Measurements from ENCODE around the gene GPR45. TPM values are rescaled to one million over a fixed set of nuclear protein-coding genes. Genes with fewer than 3 reads are reported as not detected.

Gene GPR45
- total RNA-seq, 1 donor from 2014 or later: not detected

DNA sequence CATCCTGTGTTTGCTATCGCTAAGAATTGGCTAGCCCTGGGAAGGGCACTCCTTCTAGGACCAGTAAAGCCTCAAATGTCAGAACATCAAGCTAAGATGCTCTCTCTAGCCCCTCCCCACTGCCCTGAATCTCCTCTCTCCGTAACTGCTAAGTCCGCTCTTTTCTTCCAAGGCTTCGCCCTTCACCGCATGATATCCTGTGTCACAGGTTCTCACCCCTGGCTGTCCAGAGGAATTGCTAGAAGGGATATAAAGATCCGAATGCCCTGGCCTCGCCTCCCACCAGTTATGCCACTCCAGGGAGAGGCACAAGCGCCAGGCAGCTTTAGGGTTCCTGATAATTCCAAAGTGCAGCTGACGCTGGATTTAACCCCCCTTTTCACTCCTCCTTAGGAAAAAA, 17.1 kb upstream of the GPR45 start:
- Mint-ChIP-seq H3K27me3 (peaks cover 14% of the 10 kb centered on the region), H3K36me3 (ENCODE audit: low read depth) (no peaks in the 10 kb centered on the region), H3K9me3 (peaks cover 2% of the 10 kb centered on the region), H3K4me3 (no peak overlapping the region), H3K4me1 (no peaks in the 10 kb centered on the region), H3K27ac (no peak overlapping the region)
- ChIA-PET CTCF (interaction anchor here (1.5 kb wide), 1 partner anchor 11 kb away, joined by 4 read pairs; no protein-coding TSS in a partner anchor), POLR2A (no interaction called here)
- DNase-seq: no peak
- TF ChIP-seq, protein P1, sequence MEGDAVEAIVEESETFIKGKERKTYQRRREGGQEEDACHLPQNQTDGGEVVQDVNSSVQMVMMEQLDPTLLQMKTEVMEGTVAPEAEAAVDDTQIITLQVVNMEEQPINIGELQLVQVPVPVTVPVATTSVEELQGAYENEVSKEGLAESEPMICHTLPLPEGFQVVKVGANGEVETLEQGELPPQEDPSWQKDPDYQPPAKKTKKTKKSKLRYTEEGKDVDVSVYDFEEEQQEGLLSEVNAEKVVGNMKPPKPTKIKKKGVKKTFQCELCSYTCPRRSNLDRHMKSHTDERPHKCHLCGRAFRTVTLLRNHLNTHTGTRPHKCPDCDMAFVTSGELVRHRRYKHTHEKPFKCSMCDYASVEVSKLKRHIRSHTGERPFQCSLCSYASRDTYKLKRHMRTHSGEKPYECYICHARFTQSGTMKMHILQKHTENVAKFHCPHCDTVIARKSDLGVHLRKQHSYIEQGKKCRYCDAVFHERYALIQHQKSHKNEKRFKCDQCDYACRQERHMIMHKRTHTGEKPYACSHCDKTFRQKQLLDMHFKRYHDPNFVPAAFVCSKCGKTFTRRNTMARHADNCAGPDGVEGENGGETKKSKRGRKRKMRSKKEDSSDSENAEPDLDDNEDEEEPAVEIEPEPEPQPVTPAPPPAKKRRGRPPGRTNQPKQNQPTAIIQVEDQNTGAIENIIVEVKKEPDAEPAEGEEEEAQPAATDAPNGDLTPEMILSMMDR (IDR thresholded peaks at IDR 0.05): no peak
- intact Hi-C loops (cut with micrococcal nuclease): no loop called here
- ATAC-seq (ENCODE audit: low read depth): no peak

DNA sequence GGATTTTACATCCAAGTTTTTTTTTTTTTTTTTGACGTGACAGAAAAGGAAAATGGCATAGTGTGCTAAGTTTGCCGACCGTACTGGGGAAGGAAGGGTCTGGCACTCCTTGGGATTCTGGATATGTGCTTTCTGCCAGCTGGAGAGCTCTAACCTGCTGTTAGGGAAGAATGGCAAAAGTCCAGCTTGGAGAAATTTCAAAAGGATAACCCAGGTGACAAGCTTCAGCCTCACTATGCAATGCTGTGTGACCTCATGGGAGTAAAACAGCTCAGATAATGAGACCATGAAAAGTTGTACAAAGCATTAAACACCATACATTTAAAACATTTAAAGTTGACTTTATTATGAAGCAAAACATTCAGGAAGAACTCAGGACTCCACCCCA, 10.3 kb upstream of the GPR45 start:
- ChIA-PET CTCF (interaction anchor here (12.6 kb wide), 1 partner anchor 117 kb away, joined by 258 read pairs; no protein-coding TSS in a partner anchor), POLR2A (no interaction called here)
- TF ChIP-seq, protein P1 (IDR thresholded peaks at IDR 0.05): no peak
- H3K36me3 Mint-ChIP-seq (ENCODE audit: low read depth): no peaks in the 10 kb centered on the region
- no peak overlapping the region for H3K4me3 Mint-ChIP-seq
- DNase-seq (no peak), ATAC-seq (ENCODE audit: low read depth) (no peak)
- peaks cover 9% of the 10 kb centered on the region for H3K4me1 Mint-ChIP-seq
- peaks cover 2% of the 10 kb centered on the region for H3K27me3 Mint-ChIP-seq
- peaks cover 2% of the 10 kb centered on the region for H3K9me3 Mint-ChIP-seq
- H3K27ac Mint-ChIP-seq: no peak overlapping the region
- intact Hi-C loops (cut with micrococcal nuclease): loop anchor here (10.0 kb wide), 3 partner anchors 56 to 376 kb away; partner anchors contain the start of gene POU3F3

DNA sequence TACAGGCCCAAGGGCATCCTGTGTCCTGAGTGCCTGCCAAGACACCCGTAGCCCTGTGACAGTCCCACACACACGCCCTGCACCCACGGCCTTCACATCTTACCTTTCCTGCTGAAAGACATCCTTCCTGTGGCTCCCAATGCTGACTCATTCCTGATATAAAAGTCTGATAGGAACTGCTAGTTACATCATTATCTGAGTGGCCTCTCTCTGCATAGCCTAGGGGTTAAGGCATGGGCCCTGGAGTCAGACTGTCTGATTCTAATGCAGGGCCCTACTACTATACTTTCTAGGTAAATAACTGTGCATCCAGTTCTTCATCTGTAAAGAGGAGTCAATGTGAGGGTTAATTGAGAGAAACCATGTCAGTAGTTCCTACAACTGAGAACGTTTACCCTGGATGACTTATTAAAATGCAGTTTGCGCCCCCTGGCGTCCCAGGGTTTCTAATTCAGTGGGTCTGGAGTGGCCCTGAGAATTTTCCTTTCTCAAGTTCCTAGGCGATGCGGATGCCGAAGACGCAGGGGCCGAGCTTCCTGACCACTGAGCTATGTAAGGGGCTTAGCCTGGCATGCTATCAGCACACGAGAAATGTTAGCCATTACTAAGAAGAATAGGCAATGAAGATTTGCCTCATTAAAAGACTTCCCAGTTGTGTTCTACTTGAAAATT, 6.0 kb upstream of the GPR45 start:
- no peak overlapping the region for H3K4me3 Mint-ChIP-seq
- H3K9me3 Mint-ChIP-seq: no peaks in the 10 kb centered on the region
- H3K27ac Mint-ChIP-seq: no peak overlapping the region
- DNase-seq (peak; percentile 50), ATAC-seq (ENCODE audit: low read depth) (peak; percentile 76)
- ChIA-PET POLR2A (no interaction called here), CTCF (interaction anchor here (0.8 to 12.6 kb wide), 11 partner anchors 11 to 156 kb away, joined by 3 to 258 read pairs (median 3); no protein-coding TSS in a partner anchor)
- no peaks in the 10 kb centered on the region for H3K36me3 Mint-ChIP-seq (ENCODE audit: low read depth)
- intact Hi-C loops (cut with micrococcal nuclease): loop anchor here (1.0 to 10.0 kb wide), 7 partner anchors 61 to 1278 kb away; partner anchors contain the start of gene POU3F3
- TF ChIP-seq, protein P1 (IDR thresholded peaks at IDR 0.05): peak; percentile 58
- no peaks in the 10 kb centered on the region for H3K27me3 Mint-ChIP-seq
- H3K4me1 Mint-ChIP-seq: peaks cover 25% of the 10 kb centered on the region

DNA sequence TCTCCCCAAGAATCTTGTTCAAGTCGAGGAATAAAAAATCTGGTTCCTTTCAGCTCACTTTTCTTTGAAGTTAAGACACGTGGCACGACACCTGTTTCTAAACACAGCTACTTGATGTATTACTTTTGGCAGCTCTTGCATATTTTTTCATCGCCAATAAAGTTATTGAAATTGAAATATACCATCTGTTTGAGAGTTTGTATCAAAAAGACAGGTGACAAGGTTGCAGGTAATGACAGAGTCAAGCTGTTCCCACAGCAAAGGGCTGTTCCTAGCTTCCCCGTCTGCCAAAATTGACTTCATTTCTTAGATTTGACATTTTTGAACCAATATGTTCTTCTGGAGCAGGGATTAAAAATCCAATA, 5.5 kb upstream of the GPR45 start:
- intact Hi-C loops (cut with micrococcal nuclease): loop anchor here (5.0 to 10.0 kb wide), 5 partner anchors 61 to 1279 kb away; partner anchors contain the start of gene POU3F3
- CTCF ChIA-PET: interaction anchor here (0.8 to 12.6 kb wide), 11 partner anchors 11 to 156 kb away, joined by 3 to 258 read pairs (median 3); no protein-coding TSS in a partner anchor
- no peak for ATAC-seq (ENCODE audit: low read depth)
- no peak for DNase-seq
- H3K27me3 Mint-ChIP-seq: no peaks in the 10 kb centered on the region
- TF ChIP-seq, protein P1 (IDR thresholded peaks at IDR 0.05): no peak
- POLR2A ChIA-PET: no interaction called here
- H3K4me1 Mint-ChIP-seq: peaks cover 25% of the 10 kb centered on the region
- no peaks in the 10 kb centered on the region for H3K9me3 Mint-ChIP-seq
- H3K4me3 Mint-ChIP-seq: no peak overlapping the region
- no peaks in the 10 kb centered on the region for H3K36me3 Mint-ChIP-seq (ENCODE audit: low read depth)
- H3K27ac Mint-ChIP-seq: no peak overlapping the region

DNA sequence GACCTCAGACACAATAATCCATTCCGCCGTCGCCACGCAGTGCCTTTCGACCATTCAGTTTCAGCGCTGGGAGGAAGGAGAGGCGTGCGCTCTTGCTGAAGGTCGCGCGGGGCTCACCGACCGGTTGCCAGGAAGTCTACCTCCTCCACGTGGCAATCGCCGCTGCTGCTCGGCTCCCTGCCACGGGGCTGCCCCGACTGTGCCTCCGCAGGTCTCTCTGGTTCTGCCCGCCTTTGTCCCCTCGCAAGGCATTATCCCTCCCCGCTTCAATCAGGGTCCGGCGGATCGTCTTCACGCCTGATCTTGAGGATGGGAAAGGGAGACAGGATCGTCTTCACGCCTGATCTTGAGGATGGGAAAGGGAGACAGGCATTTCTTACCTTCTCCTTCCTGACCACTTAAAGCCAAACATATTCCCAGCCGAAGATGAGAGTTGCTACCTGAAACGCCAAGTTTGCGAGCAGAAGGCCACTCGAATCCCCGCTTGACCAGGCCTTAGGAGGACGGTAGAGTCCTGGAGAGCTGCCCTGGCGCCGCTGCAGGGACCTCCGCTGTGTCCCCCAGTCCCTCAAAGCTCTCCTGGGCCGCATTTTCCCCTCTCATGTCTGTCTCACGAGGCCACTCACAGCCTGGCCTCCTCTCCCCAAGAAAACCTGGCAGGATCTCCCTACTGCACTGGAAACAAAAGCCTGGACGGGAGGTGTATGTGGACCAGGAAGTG, 4.3 kb upstream of the GPR45 start:
- Mint-ChIP-seq H3K9me3 (no peaks in the 10 kb centered on the region), H3K4me1 (peaks cover 25% of the 10 kb centered on the region), H3K36me3 (ENCODE audit: low read depth) (no peaks in the 10 kb centered on the region), H3K4me3 (no peak overlapping the region), H3K27me3 (no peaks in the 10 kb centered on the region), H3K27ac (no peak overlapping the region)
- ATAC-seq (ENCODE audit: low read depth) (no peak), DNase-seq (peak; percentile 18)
- intact Hi-C loops (cut with micrococcal nuclease): loop anchor here (5.0 to 10.0 kb wide), 5 partner anchors 62 to 1280 kb away; partner anchors contain the start of gene POU3F3
- CTCF ChIA-PET: interaction anchor here (0.9 to 12.6 kb wide), 2 partner anchors 17 to 123 kb away, joined by 3 to 258 read pairs; no protein-coding TSS in a partner anchor
- POLR2A ChIA-PET: no interaction called here
- TF ChIP-seq, protein P1 (IDR thresholded peaks at IDR 0.05): no peak

All from activated B cell treated with CpG ODN at 0.5 μM for 24 hours (primary cell).